Mucosa of descending colon (tissue), 3 donors: ENCODE measurements around the gene DPYD. TPM values are rescaled to one million over a fixed set of nuclear protein-coding genes. Genes with fewer than 3 reads are reported as not detected.
A peak's percentile ranks its signal among the peaks of the same experiment; 100 is the strongest.

Experiments used
- ATAC-seq: fragments of 200-7000 bp; cut with Tn5 transposase; one replicate; pipeline ENCODE4 v1.9.1; 2020; ENCODE audit warnings: mild to moderate bottlenecking, moderate library complexity
- DNase-seq, 3 donors: peaks; one replicate each; pipeline ENCODE4 v3.0.0-alpha.2; 2020
- H3K36me3 ChIP-seq: fragments of 200-600 bp; one replicate; pipeline ENCODE4 v1.8.0; 2021; ENCODE audit warnings: low read depth, mild to moderate bottlenecking
- H3K4me1 ChIP-seq: fragments of 200-600 bp; one replicate; pipeline ENCODE4 v1.8.0; 2021; ENCODE audit warnings: low read depth, mild to moderate bottlenecking
- H3K4me3 ChIP-seq: fragments of 200-600 bp; one replicate; pipeline ENCODE4 v1.8.0; 2021; ENCODE audit warnings: mild to moderate bottlenecking
- H3K9me3 ChIP-seq: fragments of 200-600 bp; one replicate; pipeline ENCODE4 v1.8.0; 2021; ENCODE audit warnings: mild to moderate bottlenecking
- CTCF ChIP-seq: fragments of 200-600 bp; IDR thresholded peaks from one replicate; pipeline ENCODE4 v1.8.0; 2022; ENCODE audit warnings: antibody characterized with exemption, mild to moderate bottlenecking
- intact Hi-C, 2 donors: fragments of 100-400 bp; cut with DNase I in 1 of 2; cut with micrococcal nuclease in 1 of 2; formaldehyde crosslinking; loops; one replicate each; pipeline versions ENCODE4 v1.11.0 to v1.11.1; 2022; cut with DNase I, micrococcal nuclease
- total RNA-seq, 3 donors: library from RNA; stranded (reverse); fragmentation: NEBNext Ultra II Directional in 2 of 3; extraction: Animal tissue kit (Norgen Biotek cat#: 25700) in 2 of 3; gene quantifications; one replicate each; pipeline versions ENCODE4 v1.2.1 to v1.2.4, GENCODE V29; 2021 to 2023
- donor health status: DM: no; HTN: no; CAD: no; lungs with moderate emphysema.
- donor health status: DM: no; HTN: no; CAD: no.
- donor health status: DM: no; HTN: yes; CAD: no.

The DPYD gene
- total RNA-seq, 3 donors from 2014 or later, result 13.8 to 33.3 (median 19.7) TPM

- H3K36me3 ChIP-seq, result no peaks in the 10 kb centered on the region
- H3K4me3 ChIP-seq, result no peak overlapping the region
- ATAC-seq (peak; percentile 90), DNase-seq (peak in 1 of 3 donors; percentile 66)
- intact Hi-C loops, result no loop called here
- H3K9me3 ChIP-seq, result no peaks in the 10 kb centered on the region
- H3K4me1 ChIP-seq, result no peaks in the 10 kb centered on the region
- no peak for TF ChIP-seq CTCF
Measured at GRCh38 chr1:97066860-97067259, 854.0 kb downstream of the DPYD start.

GRCh38 chr1:97063532-97063931 lies 857.3 kb downstream of the DPYD start:
- no peaks in the 10 kb centered on the region for H3K36me3 ChIP-seq
- ATAC-seq (peak; percentile 78), DNase-seq (peak in 1 of 3 donors; percentile 27)
- H3K9me3 ChIP-seq, result peaks cover 4% of the 10 kb centered on the region
- TF ChIP-seq CTCF, result no peak
- no peaks in the 10 kb centered on the region for H3K4me1 ChIP-seq
- no peak overlapping the region for H3K4me3 ChIP-seq
- intact Hi-C loops, result no loop called here

GRCh38 chr1:97061604-97062003 lies 859.2 kb downstream of the DPYD start:
- Histone ChIP-seq H3K36me3 (no peaks in the 10 kb centered on the region), H3K9me3 (peaks cover 13% of the 10 kb centered on the region), H3K4me1 (no peaks in the 10 kb centered on the region), H3K4me3 (no peak overlapping the region)
- ATAC-seq (no peak), DNase-seq (no peak)
- no peak for TF ChIP-seq CTCF
- intact Hi-C loops, result no loop called here

- ATAC-seq (no peak), DNase-seq (no peak)
- TF ChIP-seq CTCF, result no peak
- Histone ChIP-seq H3K4me1 (no peaks in the 10 kb centered on the region), H3K9me3 (peaks cover 21% of the 10 kb centered on the region), H3K36me3 (no peaks in the 10 kb centered on the region), H3K4me3 (no peak overlapping the region)
- intact Hi-C loops, result no loop called here
Measured at GRCh38 chr1:97056386-97056785, 864.4 kb downstream of the DPYD start.

- intact Hi-C loops, result no loop called here
- Histone ChIP-seq H3K4me3 (no peak overlapping the region), H3K9me3 (peaks cover 21% of the 10 kb centered on the region), H3K36me3 (no peaks in the 10 kb centered on the region), H3K4me1 (no peaks in the 10 kb centered on the region)
- ATAC-seq, result no peak
- TF ChIP-seq CTCF, result no peak
- DNase-seq, result no peak
Measured at GRCh38 chr1:97053268-97053667, 867.6 kb downstream of the DPYD start.

GRCh38 chr1:97051823-97052222 lies 869.0 kb downstream of the DPYD start:
- intact Hi-C loops, result no loop called here

More at GRCh38 chr1:97051823-97052222, 869.0 kb downstream of the DPYD start:
- ATAC-seq, result no peak
- Histone ChIP-seq H3K4me1 (no peaks in the 10 kb centered on the region), H3K9me3 (peaks cover 14% of the 10 kb centered on the region), H3K4me3 (no peak overlapping the region), H3K36me3 (no peaks in the 10 kb centered on the region)
- no peak for TF ChIP-seq CTCF
- no peak for DNase-seq
